Dedifferentiated amniotic fluid mesenchymal stem cell (primary cell): ENCODE data around the gene ZNF524.

Source experiments
- DNase-seq: peaks from one replicate; pipeline ENCODE4 v3.0.0-alpha.2; 2016; ENCODE audit errors: extremely low spot score

Gene ZNF524

DNA sequence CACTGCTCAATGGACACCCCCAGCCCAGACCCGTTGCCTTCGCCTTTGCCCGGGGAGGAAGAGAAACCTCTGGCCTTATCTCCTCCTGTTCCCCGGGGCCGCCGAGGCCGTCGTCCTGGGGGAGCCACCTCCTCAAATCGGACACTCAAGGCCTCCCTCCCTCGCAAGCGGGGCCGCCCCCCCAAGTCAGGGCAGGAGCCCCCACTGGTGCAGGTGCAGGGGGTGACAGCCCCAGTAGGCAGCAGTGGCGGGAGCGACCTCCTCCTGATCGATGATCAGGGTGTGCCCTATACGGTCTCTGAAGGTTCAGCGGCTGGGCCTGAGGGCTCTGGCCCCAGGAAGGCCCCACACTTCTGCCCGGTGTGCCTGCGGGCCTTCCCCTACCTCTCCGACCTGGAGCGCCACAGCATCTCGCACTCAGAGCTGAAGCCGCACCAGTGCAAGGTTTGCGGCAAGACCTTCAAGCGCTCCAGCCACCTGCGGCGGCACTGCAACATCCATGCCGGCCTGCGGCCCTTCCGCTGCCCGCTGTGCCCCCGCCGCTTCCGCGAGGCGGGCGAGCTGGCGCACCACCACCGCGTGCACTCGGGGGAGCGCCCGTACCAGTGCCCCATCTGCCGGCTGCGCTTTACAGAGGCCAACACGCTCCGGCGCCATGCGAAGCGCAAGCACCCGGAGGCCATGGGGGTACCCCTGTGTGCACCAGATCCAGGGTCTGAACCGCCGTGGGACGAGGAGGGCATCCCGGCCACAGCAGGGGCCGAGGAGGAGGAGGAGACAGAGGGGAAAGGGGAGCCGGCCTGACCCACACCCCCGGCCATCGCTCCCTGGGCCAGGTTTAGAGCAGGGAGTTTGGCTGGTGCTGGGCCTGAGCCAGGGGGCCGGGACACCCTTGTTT, 2.3 kb downstream of the ZNF524 start:
- no peak for DNase-seq

DNA sequence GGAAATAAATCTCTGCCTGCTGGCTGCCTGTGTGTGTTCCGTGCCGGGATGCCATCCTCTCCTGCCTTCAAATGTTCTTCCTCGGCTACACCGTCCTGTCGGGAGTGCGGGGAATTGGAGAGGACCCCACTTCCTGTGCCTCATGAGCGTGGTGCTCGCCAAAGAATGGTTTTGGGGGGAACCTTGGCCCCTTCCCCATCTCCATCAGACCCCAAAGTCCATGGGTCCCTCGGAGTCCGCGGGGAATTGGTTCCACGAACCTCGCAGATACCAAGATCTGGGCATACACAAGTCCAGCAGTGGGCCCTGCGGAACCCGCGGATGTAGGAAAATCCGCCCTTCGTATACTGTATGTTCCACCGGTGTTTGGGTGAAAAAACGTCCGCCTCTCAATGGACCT, 3.0 kb downstream of the ZNF524 start:
- no peak for DNase-seq

DNA sequence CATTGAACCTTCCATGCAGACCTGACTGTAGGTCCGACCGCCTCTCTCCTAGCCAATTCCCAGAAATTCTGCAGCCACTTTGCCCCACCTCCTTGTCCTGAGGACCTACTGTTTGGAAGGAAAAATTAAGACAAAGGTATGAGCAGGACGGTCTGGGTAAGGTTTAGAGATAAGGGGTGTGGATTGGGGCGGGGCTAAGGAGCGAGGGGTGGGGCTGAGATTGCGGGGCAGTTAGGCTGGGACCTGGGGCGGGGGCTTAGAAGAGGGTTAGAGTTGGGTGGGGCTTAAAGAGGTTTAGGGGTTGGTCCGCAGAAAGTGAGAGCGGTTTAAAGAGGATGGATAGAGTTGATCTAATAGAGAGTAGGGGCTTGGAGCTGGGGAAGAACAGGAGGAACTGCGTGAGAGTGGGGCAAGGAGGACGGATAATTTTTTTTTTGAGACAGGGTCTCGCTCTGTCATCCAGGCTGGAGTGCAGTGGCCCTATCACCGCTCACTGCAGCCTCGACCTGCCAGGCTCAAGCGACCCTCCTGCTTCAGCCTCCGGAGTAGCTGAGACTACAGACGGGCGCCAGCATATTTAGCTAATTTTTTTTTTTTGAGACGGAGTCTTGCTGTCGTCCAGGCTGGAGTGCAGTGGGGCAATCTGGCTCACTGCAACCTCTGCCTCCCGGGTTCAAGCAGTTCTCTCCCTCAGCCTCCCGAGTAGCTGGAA, 3.6 kb downstream of the ZNF524 start:
- DNase-seq: no peak

DNA sequence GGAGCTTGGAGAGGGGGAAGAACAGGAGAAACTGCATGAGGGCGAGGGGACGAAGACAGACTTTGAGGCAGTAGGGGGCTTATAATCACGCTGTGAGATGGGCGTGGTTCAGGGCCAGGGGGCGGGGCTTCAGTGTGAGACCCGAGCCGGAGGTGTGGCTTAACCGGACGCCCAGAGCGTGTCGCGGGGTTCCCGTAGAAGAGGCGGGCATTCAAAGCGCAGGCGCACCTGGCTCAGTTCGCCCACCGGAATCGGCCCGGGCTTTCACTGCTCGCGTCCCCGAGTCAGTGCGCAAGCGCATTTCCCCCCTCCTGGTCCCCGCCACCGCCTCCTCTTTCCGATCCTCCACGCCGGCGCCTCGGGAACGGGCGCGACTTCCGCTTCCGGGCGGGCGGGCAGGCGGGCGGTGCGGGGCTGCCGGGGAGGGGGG, 5.1 kb downstream of the ZNF524 start:
- DNase-seq: peak; percentile 95

DNA sequence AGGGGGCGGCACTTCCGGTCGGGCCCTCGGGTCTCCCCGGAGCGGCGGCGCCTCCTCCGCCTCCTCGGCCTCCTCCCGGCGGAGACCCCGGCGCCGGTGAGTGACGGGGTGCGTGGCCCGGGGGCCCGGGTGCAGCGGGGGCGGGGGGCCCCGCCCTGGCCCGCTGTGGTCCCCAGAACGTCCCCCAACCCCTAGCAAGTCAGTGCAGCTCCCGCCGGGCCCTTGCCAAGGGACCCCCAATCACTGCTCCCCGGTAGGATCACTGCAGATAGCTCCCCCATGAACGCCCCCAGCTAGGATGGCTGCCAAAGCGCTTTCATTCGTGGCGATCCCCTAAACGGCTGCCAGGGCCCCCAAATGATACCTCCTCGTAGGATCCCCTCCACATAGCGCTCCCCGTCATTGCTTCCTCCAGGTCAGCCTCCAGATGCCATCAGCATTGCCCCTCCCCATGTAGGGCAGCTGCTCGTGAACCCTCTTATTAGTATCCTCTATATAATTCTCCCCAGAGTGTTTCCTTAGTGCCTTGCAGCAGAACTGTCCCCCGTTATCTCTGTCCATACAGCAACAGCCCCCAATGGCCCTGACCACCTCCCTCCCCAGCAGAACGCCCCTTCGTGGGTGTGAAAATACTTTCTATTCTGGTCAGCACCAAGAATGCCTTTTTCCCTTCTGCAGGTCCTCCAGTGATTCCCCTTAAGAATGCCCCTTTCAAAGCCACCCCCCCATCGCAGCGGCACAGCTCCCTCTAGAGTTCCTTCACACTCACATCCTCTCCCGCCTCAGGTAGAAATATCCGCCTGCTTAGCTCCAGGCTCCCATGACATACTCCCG, 5.8 kb downstream of the ZNF524 start, which contains the start of gene ZNF865:
TSS of gene ZNF865 (plus strand) at position 11 of the 834 bp plus-strand sequence. CDS start 7,972 bp downstream, outside the sequence.
- peak; percentile 85 for DNase-seq

DNA sequence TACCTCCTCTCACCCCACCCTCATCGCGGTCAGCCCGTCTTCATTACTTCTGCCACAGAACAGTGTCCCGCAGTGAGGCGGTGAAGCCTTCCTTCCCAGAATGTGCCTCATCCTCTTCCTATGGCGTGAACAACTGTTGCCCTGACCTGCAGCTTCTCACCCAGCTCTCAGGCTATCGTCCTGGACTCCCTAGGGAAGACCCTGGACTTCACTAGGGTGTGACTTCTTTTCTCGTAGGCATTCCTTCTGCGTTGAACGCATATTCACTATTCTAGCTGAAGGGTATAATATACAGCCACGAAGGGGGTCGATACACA, 6.3 kb downstream of the ZNF524 start:
- DNase-seq: no peak

DNA sequence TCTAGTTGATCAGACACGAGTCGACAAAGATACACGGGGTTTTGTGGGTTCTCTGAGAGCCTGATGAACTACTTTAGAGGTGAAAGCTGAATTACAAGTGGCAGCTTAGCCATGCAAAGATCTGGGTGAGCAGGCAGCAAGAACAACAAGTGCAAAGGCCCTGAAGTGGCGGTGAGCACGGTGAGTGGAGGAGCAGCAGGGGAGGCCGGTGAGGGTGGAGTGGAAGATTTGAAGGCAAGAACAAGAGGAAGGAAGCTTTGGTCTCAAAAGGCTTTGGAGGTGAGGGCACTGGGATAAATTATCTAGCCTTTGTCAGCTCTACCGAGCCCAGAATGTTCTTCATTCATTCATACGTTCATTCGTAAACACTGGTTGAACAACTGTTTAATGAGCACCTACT, 6.7 kb downstream of the ZNF524 start:
- no peak for DNase-seq

DNA sequence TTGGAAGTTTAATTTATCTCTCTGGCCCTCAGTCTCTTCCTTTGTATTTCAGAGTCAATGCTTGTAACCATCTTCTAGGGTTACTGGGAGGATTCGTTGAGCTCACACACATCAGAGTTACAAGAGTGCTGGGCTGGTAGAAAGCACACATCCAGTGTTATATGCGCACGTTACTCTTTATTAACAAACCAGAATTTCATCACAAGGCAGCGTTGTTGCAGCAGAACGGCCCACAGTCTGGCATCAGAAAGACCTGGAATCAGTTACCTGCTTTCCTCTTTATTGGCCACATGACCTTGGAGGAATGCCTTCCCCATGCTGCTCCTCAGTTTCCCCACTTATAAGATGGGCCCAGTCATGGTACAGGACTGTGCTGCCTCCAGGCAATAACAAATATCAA, 9.2 kb downstream of the ZNF524 start:
- no peak for DNase-seq

DNA sequence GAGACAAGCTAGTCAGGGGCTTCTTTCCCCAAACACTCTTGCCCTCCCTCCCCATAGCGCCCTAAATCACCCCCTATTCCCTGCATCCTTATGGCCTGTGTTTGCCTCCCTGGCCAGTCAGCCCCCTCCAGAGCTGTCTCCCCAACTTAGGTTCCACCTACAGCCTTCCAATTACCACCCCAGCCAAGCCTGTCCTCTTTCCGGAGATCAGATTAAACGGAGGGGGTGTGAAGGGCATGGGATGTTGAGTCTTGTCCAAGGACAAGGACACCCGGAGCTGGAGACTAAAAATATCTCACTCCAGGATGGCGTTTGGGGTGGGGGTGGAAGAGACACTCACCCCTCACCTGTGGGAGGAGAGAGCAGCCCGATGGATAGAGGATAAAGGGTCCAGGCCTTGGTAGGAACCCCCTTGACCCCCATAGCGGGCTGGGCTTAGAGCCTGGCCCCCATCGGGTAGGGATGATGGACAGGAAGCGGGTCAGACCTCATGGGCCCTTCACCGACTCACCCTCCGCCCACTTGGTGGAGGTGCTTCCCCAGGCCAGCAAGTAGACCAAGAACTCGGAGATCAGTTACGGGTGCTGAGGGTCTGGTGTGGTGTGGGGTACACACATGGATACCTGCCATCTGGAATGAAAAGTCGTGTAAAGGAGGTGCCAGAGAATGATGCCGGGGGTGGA, 11.4 kb downstream of the ZNF524 start:
- no peak for DNase-seq

DNA sequence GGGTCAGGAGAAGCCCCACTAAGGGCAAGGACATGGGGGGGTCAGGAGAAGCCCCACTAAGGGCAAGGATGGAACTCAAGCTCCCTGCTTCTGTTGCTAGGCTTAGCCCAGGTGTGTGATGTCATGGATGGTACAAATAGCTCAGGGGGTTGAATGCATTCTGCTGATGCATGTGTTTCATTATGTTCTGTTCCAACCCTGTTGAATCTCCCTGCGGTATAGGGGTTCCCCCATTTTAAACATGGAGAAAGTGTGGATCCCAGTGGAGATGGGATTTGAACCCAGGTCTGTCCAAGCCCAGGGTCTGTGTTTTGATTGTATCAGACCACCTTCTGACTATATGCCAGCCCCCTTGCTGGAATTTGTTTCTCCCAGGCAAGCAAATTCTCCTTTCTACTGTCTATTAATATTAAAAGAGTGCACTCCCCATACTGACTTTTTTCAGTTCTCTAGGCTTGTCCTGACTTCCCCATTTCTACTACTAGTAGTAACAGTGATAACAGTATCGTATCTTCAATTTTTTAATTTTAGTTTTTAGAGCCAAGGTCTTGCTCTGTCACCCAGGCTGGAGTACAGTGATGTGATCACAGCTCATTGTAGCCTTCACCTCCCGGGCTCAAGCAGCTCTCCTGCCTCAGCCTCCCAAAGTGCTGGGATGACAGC, 12.0 kb downstream of the ZNF524 start:
- DNase-seq: no peak

DNA sequence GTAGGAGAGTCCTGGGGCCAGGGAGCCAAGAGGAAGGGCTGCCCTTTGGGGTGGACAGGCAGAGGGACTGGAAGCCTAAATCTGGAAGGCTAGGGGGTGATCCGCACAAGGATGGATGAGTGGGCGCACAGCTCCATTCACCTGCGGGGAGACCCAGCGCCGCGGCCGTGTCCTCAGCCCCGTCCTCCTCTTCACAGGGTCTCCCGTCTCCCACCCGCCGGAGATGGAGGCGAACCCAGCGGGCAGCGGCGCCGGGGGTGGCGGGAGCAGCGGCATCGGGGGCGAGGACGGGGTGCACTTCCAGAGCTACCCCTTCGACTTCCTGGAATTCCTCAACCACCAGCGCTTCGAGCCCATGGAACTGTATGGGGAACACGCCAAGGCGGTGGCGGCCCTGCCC, 13.3 kb downstream of the ZNF524 start:
- DNase-seq: no peak

DNA sequence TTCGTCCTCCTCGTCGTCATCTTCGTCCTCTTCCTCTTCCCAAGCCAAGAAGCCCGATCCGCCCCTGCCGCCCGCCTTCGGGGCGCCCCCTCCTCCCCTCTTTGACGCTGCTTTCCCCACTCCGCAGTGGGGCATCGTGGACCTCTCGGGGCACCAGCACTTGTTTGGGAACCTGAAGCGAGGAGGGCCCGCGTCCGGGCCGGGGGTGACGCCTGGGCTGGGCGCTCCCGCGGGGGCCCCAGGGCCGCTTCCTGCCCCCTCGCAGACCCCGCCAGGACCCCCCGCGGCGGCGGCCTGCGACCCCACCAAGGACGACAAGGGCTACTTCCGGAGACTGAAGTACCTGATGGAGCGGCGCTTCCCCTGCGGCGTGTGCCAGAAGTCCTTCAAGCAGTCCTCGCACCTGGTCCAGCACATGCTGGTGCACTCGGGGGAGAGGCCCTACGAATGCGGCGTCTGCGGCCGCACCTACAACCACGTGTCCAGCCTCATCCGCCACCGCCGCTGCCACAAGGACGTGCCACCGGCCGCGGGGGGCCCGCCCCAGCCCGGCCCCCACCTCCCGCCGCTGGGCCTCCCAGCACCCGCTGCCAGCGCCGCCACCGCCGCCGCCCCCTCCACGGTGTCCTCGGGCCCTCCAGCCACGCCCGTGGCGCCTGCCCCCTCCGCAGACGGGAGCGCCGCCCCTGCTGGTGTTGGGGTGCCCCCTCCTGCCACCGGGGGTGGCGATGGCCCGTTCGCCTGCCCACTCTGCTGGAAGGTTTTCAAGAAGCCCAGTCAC, 14.0 kb downstream of the ZNF524 start:
- DNase-seq: no peak

DNA sequence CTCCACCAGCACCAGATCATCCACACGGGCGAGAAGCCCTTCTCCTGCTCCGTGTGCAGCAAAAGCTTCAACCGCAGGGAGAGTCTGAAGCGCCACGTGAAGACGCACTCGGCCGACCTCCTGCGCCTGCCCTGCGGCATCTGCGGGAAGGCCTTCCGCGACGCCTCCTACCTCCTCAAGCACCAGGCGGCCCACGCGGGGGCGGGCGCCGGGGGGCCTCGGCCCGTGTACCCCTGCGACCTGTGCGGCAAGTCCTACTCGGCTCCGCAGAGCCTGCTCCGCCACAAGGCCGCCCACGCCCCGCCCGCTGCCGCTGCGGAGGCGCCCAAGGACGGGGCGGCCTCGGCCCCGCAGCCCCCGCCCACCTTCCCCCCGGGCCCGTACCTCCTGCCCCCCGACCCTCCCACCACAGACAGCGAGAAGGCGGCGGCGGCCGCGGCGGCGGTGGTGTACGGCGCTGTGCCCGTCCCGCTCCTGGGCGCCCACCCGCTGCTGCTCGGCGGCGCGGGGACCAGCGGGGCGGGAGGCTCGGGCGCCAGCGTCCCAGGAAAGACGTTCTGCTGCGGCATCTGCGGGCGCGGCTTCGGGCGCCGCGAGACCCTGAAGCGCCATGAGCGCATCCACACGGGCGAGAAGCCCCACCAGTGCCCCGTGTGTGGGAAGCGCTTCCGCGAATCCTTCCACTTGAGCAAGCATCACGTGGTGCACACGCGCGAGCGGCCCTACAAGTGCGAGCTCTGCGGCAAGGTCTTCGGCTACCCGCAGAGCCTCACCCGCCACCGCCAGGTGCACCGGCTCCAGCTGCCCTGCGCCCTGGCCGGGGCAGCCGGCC, 14.8 kb downstream of the ZNF524 start:
- no peak for DNase-seq

DNA sequence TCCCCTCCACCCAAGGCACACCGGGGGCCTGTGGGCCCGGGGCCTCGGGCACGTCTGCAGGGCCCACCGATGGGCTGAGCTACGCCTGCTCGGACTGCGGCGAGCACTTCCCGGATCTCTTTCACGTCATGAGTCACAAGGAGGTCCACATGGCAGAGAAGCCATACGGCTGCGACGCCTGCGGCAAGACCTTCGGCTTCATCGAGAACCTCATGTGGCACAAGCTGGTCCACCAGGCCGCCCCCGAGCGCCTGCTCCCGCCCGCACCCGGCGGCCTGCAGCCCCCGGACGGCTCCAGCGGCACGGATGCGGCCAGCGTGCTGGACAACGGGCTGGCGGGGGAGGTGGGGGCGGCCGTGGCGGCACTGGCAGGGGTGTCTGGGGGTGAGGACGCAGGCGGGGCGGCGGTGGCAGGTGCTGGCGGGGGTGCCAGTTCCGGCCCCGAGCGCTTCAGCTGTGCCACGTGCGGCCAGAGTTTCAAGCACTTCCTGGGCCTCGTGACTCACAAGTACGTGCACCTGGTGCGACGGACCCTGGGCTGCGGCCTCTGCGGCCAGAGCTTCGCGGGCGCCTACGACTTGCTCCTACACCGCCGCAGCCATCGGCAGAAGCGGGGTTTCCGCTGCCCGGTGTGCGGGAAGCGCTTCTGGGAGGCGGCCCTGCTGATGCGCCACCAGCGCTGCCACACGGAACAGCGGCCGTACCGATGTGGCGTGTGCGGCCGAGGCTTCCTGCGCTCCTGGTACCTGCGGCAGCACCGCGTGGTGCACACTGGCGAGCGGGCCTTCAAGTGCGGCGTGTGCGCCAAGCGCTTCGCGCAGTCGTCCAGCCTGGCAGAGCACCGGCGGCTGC, 15.7 kb downstream of the ZNF524 start:
- no peak for DNase-seq

DNA sequence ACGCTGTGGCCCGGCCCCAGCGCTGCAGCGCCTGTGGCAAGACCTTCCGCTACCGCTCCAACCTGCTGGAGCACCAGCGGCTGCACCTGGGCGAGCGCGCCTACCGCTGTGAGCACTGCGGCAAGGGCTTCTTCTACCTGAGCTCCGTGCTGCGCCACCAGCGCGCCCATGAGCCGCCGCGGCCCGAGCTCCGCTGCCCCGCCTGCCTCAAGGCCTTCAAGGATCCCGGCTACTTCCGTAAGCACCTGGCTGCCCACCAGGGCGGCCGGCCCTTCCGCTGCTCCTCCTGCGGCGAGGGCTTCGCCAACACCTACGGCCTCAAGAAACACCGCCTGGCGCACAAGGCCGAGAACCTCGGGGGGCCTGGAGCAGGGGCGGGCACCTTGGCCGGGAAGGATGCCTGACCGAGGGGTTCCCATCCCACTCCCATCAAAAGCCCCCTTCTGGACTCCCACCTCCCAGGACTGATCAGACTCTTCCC, 16.3 kb downstream of the ZNF524 start:
- DNase-seq: no peak

DNA sequence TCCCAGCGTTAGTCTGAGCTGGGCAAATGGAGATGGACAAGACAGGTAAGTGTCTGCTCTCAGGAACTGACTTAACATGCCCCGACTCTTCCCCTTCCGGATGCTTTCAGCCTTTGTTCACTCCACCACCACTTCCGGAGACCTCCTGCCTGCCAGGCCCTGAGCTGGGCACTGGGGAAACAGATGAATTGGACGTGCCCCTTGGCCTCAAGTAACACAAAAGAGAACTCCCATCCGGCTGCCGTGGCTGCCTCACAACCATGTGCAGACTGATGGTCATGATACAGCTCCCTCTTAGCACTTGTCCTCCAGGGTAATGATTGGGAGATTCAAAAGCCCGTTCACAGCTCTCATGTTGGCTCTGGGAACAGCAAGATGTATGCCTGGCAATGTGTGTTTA, 17.3 kb downstream of the ZNF524 start:
- no peak for DNase-seq

DNA sequence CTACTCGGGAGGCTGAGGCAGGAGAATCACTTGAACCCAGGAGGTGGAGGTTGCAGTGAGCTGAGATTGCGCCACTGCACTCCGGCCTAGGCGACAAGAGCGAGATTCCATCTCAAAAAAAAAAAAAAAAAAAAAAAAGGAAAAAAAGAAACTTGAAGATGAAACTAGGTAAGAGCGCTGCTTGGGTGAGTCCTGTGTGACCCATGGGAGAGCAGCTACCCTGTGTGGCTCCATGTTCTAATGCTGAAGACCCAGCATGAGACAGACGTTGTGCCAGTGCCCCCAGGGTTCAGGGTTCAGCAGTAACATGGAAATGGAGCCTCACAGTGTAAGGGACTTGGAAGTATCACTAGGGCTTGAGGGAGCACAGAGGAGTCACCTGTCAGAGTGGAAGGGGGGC, 18.3 kb downstream of the ZNF524 start:
- no peak for DNase-seq

DNA sequence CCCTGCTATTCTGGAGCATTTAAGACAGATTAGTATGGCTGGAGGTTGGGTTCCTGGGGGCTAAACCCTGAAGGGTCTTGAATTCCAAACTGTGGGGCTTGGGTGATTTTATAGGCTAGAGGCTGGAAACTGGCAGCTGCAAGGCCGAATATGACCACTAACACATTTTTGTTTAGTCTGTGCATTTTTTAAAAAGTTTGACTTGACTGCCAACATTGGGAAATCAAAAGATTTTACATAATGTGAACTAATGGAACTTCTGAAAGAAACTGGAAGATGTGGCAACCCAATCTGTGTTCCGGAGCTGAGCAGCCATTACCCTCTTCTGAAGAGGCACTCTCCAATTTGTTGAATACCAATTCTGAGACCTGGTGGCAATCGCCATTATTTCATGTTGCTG, 19.2 kb downstream of the ZNF524 start:
- DNase-seq: no peak
